Spleen (tissue), 11 donors: Measurements from ENCODE around the gene TMEM183A. TPM values are rescaled to one million over a fixed set of nuclear protein-coding genes. Genes with fewer than 3 reads are reported as not detected.

Experiments
- DNase-seq: peaks from one replicate; pipeline ENCODE4 v3.0.0-alpha.2; 2020
- H3K27ac ChIP-seq, 8 donors: fragments of 200-600 bp; sonication (generic) in 7 of 8; 1 replicate in 4 of 8; 2 replicates in 4 of 8; pipeline versions ENCODE4 v1.5.0 to v1.8.0; 2016 to 2021; ENCODE audit warnings: inconsistent platforms in 4 of 8, mild to moderate bottlenecking in 4 of 8, moderate library complexity in 1 of 8
- H3K27me3 ChIP-seq, 7 donors: fragments of 200-600 bp; sonication (generic) in 6 of 7; replicated peaks in 1 of 7; 1 replicate in 4 of 7; 2 replicates in 3 of 7; pipeline versions ENCODE4 v1.5.0 to v1.8.0; 2016 to 2021; ENCODE audit warnings: inconsistent platforms in 3 of 7, mild to moderate bottlenecking in 1 of 7
- H3K36me3 ChIP-seq, 6 donors: fragments of 200-600 bp; sonication (generic) in 5 of 6; 1 replicate in 4 of 6; 2 replicates in 2 of 6; pipeline versions ENCODE4 v1.5.0 to v1.8.0; 2016 to 2021; ENCODE audit warnings: inconsistent platforms in 2 of 6
- H3K4me1 ChIP-seq, 6 donors: fragments of 200-600 bp; sonication (generic) in 5 of 6; 1 replicate in 3 of 6; 2 replicates in 3 of 6; pipeline versions ENCODE4 v1.5.0 to v1.8.0; 2016 to 2021; ENCODE audit warnings: inconsistent platforms in 3 of 6
- H3K4me3 ChIP-seq, 8 donors: fragments of 200-600 bp; sonication (generic) in 7 of 8; 1 replicate in 4 of 8; 2 replicates in 4 of 8; pipeline versions ENCODE4 v1.5.0 to v1.8.0; 2016 to 2021; ENCODE audit warnings: inconsistent platforms in 4 of 8, mild to moderate bottlenecking in 4 of 8, moderate library complexity in 2 of 8
- H3K9me3 ChIP-seq, 8 donors: fragments of 200-600 bp; sonication (generic) in 7 of 8; 1 replicate in 4 of 8; 2 replicates in 4 of 8; pipeline versions ENCODE4 v1.5.0 to v1.8.0; 2016 to 2021; ENCODE audit warnings: inconsistent platforms in 4 of 8
- POLR2A ChIP-seq, 3 donors: fragments of 450-650 bp; IDR thresholded peaks; one replicate each; pipeline ENCODE4 v1.5.1; 2017; ENCODE audit warnings: antibody characterized with exemption in 3 of 3, mild to moderate bottlenecking in 1 of 3
- POLR2AphosphoS5 ChIP-seq, 3 donors: sonication (generic); formaldehyde crosslinking; IDR thresholded peaks; one replicate each; pipeline ENCODE4 v1.5.1; 2017; ENCODE audit warnings: antibody characterized with exemption in 3 of 3
- WGBS, 5 donors: extraction: QIAGEN DNeasy Blood & Tissue Kit in 3 of 5; methylation state at CpG; one replicate each; pipeline versions ENCODE4 v1.1.5 to v1.1.7; 2013 to 2018; 5-methylcytosine and 5-hydroxymethylcytosine counted together
- intact Hi-C: fragments of 100-400 bp; cut with DNase I; formaldehyde crosslinking; loops from one replicate; pipeline ENCODE4 v1.15.0; 2023; ENCODE audit warnings: low total_unique reads
- polyA plus RNA-seq, 3 donors: library from polyadenylated mRNA; stranded (reverse); fragments of 200-250 nt; gene quantifications; one replicate each; pipeline ENCODE4 v1.2.1, GENCODE V29; 2013
- total RNA-seq, 7 donors: library from RNA; depleted of rRNA in 3 of 7; stranded (reverse); fragments of >200 nt in 3 of 7; fragmentation: NEBNext Ultra II Directional in 4 of 7; extraction: Animal tissue kit (Norgen Biotek cat#: 25700) in 4 of 7; gene quantifications; one replicate each; pipeline versions ENCODE4 v1.1.0 to v1.2.1, GENCODE V29; 2016 to 2021
- TF ChIP-seq, protein P1 (sequence below), 11 experiments: fragments of 200-600 bp in 7 of 11; fragments of 450-650 bp in 4 of 11; sonication (generic) in 4 of 11; IDR thresholded peaks in 8 of 11; conservative IDR thresholded peaks in 3 of 11; 1 replicate in 7 of 11; 2 replicates in 4 of 11; pipeline versions ENCODE4 v1.4.0 to v1.8.0; 2016 to 2021; ENCODE audit warnings: antibody characterized with exemption in 11 of 11, inconsistent platforms in 4 of 11, mild to moderate bottlenecking in 1 of 11
- donor health status: healthy with polysubstance abuse.
- donor health status: DM: no; HTN: no; CAD: no; lungs with moderate emphysema.
- donor health status: DM: no; HTN: no; CAD: no.
- donor health status: Bipolar disorder and iron deficiency.
- donor health status: healthy.
- donor health status: DM: no; HTN: no; CAD: no.
- donor health status: DM: yes; HTN: yes; CAD: no.

Gene TMEM183A
- total and polyA plus RNA-seq, 10 donors: 30.3 to 61.9 (median 52.4) TPM

DNA sequence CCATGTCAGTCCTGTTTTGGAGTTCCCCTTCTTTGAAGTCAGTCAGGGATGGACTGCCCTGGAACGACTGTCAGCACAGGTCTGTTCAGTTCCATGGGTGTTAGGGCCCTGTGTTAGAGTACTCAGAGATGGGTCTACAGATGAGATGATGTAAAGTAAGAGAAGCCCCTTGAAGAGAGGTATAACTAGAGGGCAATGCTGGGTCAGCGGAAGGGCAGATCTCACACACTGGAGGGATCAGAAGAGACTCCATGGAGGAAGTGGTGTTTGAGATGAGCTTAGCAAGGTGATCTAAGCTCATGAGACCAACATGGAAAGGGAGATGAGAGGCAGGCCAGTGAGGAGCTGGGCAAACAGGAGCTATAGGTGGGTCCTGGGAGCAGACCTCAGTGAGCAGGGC, 26.7 kb downstream of the TMEM183A start:
- TF ChIP-seq POLR2AphosphoS5 (IDR thresholded peaks at IDR 0.05): no peak
- TF ChIP-seq POLR2A (IDR thresholded peaks at IDR 0.05): no peak
- TF ChIP-seq, protein P1, sequence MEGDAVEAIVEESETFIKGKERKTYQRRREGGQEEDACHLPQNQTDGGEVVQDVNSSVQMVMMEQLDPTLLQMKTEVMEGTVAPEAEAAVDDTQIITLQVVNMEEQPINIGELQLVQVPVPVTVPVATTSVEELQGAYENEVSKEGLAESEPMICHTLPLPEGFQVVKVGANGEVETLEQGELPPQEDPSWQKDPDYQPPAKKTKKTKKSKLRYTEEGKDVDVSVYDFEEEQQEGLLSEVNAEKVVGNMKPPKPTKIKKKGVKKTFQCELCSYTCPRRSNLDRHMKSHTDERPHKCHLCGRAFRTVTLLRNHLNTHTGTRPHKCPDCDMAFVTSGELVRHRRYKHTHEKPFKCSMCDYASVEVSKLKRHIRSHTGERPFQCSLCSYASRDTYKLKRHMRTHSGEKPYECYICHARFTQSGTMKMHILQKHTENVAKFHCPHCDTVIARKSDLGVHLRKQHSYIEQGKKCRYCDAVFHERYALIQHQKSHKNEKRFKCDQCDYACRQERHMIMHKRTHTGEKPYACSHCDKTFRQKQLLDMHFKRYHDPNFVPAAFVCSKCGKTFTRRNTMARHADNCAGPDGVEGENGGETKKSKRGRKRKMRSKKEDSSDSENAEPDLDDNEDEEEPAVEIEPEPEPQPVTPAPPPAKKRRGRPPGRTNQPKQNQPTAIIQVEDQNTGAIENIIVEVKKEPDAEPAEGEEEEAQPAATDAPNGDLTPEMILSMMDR (IDR thresholded peaks at IDR 0.05 in 8 of 11, conservative IDR thresholded peaks at IDR 0.05 in 3 of 11): no peak
- Histone ChIP-seq H3K4me1 (peaks cover 0 to 16% (median 6%) of the 10 kb centered on the region in 6 donors), H3K4me3 (no peak overlapping the region), H3K36me3 (no peaks in the 10 kb centered on the region), H3K27ac (no peak overlapping the region), H3K27me3 (peaks cover 0 to 17% (median 0%) of the 10 kb centered on the region in 7 donors), H3K9me3 (no peaks in the 10 kb centered on the region)
- intact Hi-C loops: no loop called here
- DNase-seq: no peak
- WGBS, 5 donors: 80 to 89% (median 84%) methylated on average over 2 of the region's 2 CpGs

DNA sequence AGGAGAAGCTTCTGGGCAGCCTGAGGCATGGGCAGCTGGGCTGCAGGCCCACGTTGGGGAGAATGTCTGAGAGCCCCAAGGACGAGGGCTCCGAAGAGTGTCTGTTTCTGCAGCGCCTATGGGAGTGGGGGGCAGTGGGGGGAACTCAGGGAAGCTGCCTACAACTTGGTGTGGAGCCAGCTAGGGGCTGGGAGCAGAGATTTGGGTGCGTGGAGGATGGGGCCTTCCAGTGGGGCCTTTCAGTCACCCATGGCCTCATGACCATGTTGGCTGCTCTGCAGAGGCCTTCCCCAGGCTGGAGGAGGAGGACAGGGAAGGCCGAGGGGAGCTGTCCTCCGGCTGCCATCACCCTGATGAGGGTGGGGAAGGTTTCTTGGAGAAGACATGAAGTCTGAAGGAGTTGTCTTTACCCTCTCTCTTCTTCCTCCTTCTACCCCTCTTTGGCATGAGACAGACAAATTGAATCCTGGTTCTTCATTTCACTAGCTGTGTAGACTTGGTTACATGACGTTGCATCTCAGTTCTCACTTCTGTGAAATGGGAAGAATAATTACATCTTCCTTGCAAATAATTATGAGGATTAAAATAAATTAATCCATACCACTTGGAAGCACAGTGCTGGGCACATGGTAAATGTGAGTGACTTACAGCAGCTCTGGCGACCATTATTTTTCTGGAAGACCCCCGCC, 27.4 kb downstream of the TMEM183A start:
- WGBS, 5 donors: 78 to 88% (median 80%) methylated on average over 10 of the region's 10 CpGs
- TF ChIP-seq POLR2A (IDR thresholded peaks at IDR 0.05) (no peak), POLR2AphosphoS5 (IDR thresholded peaks at IDR 0.05) (no peak)
- TF ChIP-seq, protein P1 (IDR thresholded peaks at IDR 0.05 in 8 of 11, conservative IDR thresholded peaks at IDR 0.05 in 3 of 11): no peak
- H3K4me3 ChIP-seq: no peak overlapping the region
- H3K27ac ChIP-seq: no peak overlapping the region
- no peak for DNase-seq
- peaks cover 0 to 19% (median 0%) of the 10 kb centered on the region in 7 donors for H3K27me3 ChIP-seq
- peaks cover 0 to 23% (median 13%) of the 10 kb centered on the region in 6 donors for H3K4me1 ChIP-seq
- no peaks in the 10 kb centered on the region for H3K36me3 ChIP-seq
- intact Hi-C loops: no loop called here
- H3K9me3 ChIP-seq: no peaks in the 10 kb centered on the region

DNA sequence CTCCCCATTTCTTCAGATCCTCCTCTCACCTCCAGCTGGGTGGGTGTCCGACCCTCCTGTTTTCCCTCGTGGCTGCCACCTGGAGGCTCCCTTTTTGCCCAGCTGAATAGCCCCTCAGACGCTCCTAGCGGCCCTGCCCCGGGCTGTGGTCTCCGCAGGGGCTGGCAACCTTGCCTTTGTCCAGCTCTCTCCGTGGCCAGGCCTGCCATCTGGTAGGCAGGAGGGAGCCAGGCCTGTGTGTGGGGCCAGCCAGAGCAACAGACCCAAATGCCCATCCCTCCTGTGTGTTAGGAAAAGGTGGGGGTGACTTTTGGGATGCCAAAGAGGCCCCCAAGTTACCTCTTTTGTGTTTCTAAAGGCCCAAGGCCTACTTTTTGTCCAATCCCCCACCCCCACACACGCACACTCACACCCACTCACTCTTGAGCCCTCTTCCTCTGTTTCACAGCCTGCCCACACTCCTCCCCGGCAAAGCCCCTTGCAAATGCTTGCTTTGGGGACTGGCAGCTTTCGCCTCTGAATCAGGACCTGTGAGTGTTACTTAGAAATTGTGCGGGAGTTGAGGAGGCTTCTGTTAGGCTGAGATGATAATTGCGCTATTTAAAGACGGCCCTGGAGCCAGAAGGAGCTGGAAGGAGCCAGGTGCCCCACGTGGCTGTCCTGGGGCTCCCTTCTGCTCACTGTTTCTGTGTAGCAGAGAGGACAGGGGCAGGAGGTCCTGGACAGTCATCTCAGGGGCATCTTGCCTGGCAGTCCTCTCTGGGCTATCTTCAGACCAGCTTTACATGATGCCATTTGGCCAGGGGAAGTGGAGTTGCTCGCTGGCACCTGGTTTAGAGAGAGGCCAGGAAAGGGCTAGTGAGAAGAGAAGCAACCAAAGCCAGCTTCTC, 28.2 kb downstream of the TMEM183A start:
- H3K36me3 ChIP-seq: no peaks in the 10 kb centered on the region
- TF ChIP-seq POLR2A (IDR thresholded peaks at IDR 0.05) (no peak), POLR2AphosphoS5 (IDR thresholded peaks at IDR 0.05) (no peak)
- TF ChIP-seq, protein P1 (IDR thresholded peaks at IDR 0.05 in 8 of 11, conservative IDR thresholded peaks at IDR 0.05 in 3 of 11): no peak
- peaks cover 0 to 31% (median 15%) of the 10 kb centered on the region in 6 donors for H3K4me1 ChIP-seq
- peaks cover 0 to 26% (median 0%) of the 10 kb centered on the region in 7 donors for H3K27me3 ChIP-seq
- WGBS, 5 donors: 80 to 84% (median 82%) methylated on average over 15 of the region's 15 CpGs
- no peak overlapping the region for H3K4me3 ChIP-seq
- H3K27ac ChIP-seq: no peak overlapping the region
- H3K9me3 ChIP-seq: no peaks in the 10 kb centered on the region
- DNase-seq: no peak
- intact Hi-C loops: no loop called here

DNA sequence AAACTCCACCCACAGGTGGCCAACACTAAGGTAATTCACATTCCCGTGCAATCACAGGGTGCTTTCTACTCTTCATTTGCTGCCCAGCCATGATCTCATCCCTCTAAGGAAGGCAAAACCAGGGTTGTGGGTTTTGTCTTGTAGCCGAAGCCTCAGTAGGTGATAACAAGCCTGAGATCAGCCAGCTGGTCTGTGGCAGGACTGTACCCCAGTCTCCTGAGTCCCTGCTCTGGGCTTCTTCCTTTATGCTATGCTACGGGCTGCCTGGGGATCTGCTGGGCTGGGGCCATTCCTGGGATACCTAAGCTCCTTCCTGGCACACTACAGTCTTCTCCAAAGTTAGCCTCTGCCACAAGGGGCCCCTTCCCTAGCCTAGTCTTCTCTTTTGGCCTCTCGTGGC, 29.0 kb downstream of the TMEM183A start:
- Histone ChIP-seq H3K27ac (no peak overlapping the region), H3K4me1 (peaks cover 0 to 31% (median 15%) of the 10 kb centered on the region in 6 donors), H3K27me3 (peaks cover 0 to 26% (median 0%) of the 10 kb centered on the region in 7 donors), H3K36me3 (no peaks in the 10 kb centered on the region), H3K4me3 (no peak overlapping the region), H3K9me3 (no peaks in the 10 kb centered on the region)
- intact Hi-C loops: no loop called here
- TF ChIP-seq POLR2A (IDR thresholded peaks at IDR 0.05) (no peak), POLR2AphosphoS5 (IDR thresholded peaks at IDR 0.05) (no peak)
- TF ChIP-seq, protein P1 (IDR thresholded peaks at IDR 0.05 in 8 of 11, conservative IDR thresholded peaks at IDR 0.05 in 3 of 11): no peak
- 56 to 74% (median 64%) methylated on average over 3 to 4 of the region's 4 CpGs for WGBS, 5 donors
- no peak for DNase-seq
